CD4-positive, alpha-beta T cell treated with Interleukin-15 for 4 hours (primary cell): ENCODE data around the gene FSTL5.
"Not testable (repeated sequence)": the region's sequence is repeated elsewhere in the genome, so short reads cannot be mapped to it uniquely, and the experiment has no call there.

Experiments
- DNase-seq: peaks from one replicate; pipeline ENCODE4 v3.0.0-alpha.2; 2020; ENCODE audit warnings: low spot score

Gene FSTL5

GRCh38 chr4:162103908-162104307 lies 59.9 kb downstream of the FSTL5 start:
- not testable (repeated sequence) for DNase-seq

GRCh38 chr4:162102713-162103112 lies 61.1 kb downstream of the FSTL5 start:
- DNase-seq: no peak

- no peak for DNase-seq
These were observed 62.5 kb downstream of the FSTL5 start for GRCh38 chr4:162101337-162101736.

- DNase-seq: no peak
These were observed 88.1 kb downstream of the FSTL5 start for GRCh38 chr4:162075726-162076125.

- DNase-seq: no peak
These were observed 102.6 kb downstream of the FSTL5 start for GRCh38 chr4:162061214-162061613.

GRCh38 chr4:162059656-162060055 lies 104.1 kb downstream of the FSTL5 start:
- DNase-seq: no peak

- no peak for DNase-seq
These were observed 106.8 kb downstream of the FSTL5 start for GRCh38 chr4:162056990-162057389.

- no peak for DNase-seq
These were observed 117.7 kb downstream of the FSTL5 start for GRCh38 chr4:162046135-162046534.

GRCh38 chr4:162038112-162038511 lies 125.7 kb downstream of the FSTL5 start:
- DNase-seq: no peak

- no peak for DNase-seq
These were observed 145.9 kb downstream of the FSTL5 start for GRCh38 chr4:162017863-162018262.

- no peak for DNase-seq
These were observed 146.8 kb downstream of the FSTL5 start for GRCh38 chr4:162016991-162017390.

GRCh38 chr4:162016219-162016618 lies 147.6 kb downstream of the FSTL5 start:
- DNase-seq: no peak

- no peak for DNase-seq
These were observed 148.7 kb downstream of the FSTL5 start for GRCh38 chr4:162015090-162015489.

GRCh38 chr4:162011089-162011488 lies 152.7 kb downstream of the FSTL5 start:
- no peak for DNase-seq

- DNase-seq: no peak
These were observed 153.4 kb downstream of the FSTL5 start for GRCh38 chr4:162010362-162010761.

- DNase-seq: no peak
These were observed 171.5 kb downstream of the FSTL5 start for GRCh38 chr4:161992317-161992716.

GRCh38 chr4:161991811-161992210 lies 172.0 kb downstream of the FSTL5 start:
- no peak for DNase-seq

GRCh38 chr4:161990721-161991120 lies 173.1 kb downstream of the FSTL5 start:
- DNase-seq: no peak

GRCh38 chr4:161988946-161989345 lies 174.9 kb downstream of the FSTL5 start:
- DNase-seq: no peak

GRCh38 chr4:161987611-161988010 lies 176.2 kb downstream of the FSTL5 start:
- no peak for DNase-seq

GRCh38 chr4:161952382-161952781 lies 211.4 kb downstream of the FSTL5 start:
- no peak for DNase-seq

GRCh38 chr4:161949946-161950725 lies 213.7 kb downstream of the FSTL5 start:
- DNase-seq: no peak

- no peak for DNase-seq
These were observed 215.6 kb downstream of the FSTL5 start for GRCh38 chr4:161948026-161948770.
